ENCODE data around the gene HIC2.
"Not testable (repeated sequence)": the region's sequence is repeated elsewhere in the genome, so short reads cannot be mapped to it uniquely, and the experiment has no call there.

Gene HIC2

DNA sequence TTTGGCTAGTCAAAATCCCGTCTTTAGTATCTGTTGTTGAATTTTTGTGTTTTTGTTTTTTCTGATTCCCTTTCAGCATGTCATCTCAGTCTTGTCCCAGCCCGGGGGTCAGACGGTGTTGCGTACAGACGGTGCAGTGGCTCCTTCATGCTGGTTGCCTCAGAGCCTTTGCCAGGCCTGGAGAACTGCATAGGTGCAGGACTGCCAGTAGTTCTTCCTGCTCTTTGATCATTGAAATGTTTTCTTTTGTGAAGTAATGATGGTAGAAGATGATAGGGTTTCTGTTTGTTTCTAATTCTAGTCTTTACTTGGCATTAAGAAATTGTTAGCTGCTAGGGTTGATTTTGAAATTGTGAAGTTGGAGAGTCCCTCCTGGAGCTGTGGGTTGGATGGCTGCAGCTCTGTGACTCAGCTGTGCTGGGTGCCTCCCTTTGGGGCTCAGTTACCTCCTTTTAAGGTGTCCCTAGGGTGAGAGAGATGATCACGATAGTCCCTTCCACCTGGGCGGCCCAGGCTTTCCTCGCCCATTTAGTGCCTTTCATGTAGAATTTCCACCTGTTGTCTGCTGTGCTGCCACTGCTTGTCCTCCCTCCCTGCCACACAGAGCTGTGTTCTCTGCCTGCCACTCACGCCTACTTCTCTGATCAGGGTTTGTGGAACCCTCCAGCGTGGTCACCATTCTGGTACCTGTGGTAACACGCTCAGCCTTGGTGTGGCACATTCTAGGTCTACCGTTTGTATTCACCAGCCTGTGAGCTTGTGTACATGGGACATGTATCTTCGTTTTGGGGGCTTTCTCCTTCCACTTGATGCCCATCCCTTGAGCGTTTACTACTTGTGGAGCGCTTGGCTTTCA is 17.4 kb downstream of the HIC2 start:
- in situ Hi-C loops (cut with MboI; ENCODE audit: low sequenced_read_pairs), result not testable (repeated sequence)

GRCh38 chr22:21435998-21436810 is 19.0 kb downstream of the HIC2 start:
- in situ Hi-C loops (cut with MboI; ENCODE audit: low sequenced_read_pairs), result not testable (repeated sequence)

- in situ Hi-C loops (cut with MboI; ENCODE audit: low sequenced_read_pairs), result not testable (repeated sequence)
Observed at GRCh38 chr22:21438013-21438412, 20.8 kb downstream of the HIC2 start.

- in situ Hi-C loops (cut with MboI; ENCODE audit: low sequenced_read_pairs), result not testable (repeated sequence)
Observed at GRCh38 chr22:21440018-21440636, 23.0 kb downstream of the HIC2 start.

- in situ Hi-C loops (cut with MboI; ENCODE audit: low sequenced_read_pairs), result not testable (repeated sequence)
Observed at GRCh38 chr22:21440676-21441075, 23.5 kb downstream of the HIC2 start.

- in situ Hi-C loops (cut with MboI; ENCODE audit: low sequenced_read_pairs), result not testable (repeated sequence)
Observed at GRCh38 chr22:21441170-21441569, 24.0 kb downstream of the HIC2 start.

- in situ Hi-C loops (cut with MboI; ENCODE audit: low sequenced_read_pairs), result not testable (repeated sequence)
Observed at GRCh38 chr22:21442123-21442522, 25.0 kb downstream of the HIC2 start.

DNA sequence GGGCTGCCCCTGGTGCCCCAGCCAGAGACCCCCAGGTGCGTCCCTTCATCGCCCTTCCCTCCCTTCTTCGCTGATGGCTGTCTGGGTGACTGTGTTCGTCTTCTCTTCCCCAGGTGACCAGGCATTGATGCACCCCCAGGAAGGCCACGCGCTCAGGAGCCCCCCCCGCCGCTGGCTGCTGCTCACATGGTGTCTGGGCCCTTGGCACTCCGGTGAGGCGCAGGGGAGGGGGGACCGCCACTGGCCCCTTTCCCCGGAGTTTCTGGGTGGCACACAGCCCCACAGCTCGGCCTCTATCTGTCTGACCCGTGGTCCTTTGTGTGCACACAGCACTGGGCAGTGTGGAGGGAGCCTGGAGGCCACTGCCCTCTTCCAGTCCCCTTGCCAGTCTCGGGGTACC is 25.5 kb downstream of the HIC2 start:
- in situ Hi-C loops (cut with MboI; ENCODE audit: low sequenced_read_pairs), result not testable (repeated sequence)

GRCh38 chr22:21443057-21443734 is 26.0 kb downstream of the HIC2 start:
- in situ Hi-C loops (cut with MboI; ENCODE audit: low sequenced_read_pairs), result no loop called here

GRCh38 chr22:21443735-21444421 is 26.7 kb downstream of the HIC2 start:
- in situ Hi-C loops (cut with MboI; ENCODE audit: low sequenced_read_pairs), result no loop called here

DNA sequence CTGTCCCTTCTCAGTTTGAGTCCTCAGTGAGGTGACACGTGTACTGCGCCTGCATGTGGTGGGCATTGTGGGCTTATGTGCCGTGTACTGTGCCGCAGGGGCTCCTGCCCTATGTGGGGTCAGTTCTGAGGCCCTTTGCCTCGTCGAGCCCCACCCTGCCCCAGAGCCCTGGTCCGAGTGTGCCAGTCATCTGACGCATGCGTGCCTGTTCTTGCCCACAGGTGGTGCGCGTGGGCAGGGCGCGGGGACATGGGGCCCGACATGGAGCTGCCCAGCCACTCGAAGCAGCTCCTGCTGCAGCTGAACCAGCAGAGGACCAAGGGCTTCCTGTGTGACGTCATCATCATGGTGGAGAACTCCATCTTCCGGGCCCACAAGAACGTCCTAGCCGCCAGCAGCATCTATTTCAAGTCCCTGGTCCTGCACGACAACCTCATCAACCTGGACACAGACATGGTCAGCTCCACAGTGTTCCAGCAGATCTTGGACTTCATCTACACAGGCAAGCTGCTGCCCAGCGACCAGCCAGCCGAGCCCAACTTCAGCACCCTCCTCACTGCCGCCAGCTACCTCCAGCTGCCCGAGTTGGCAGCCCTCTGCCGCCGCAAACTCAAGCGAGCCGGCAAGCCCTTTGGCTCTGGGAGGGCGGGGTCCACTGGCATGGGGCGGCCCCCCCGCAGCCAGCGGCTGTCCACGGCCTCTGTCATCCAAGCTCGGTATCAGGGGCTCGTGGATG is 27.7 kb downstream of the HIC2 start:
- in situ Hi-C loops (cut with MboI; ENCODE audit: low sequenced_read_pairs), result no loop called here

GRCh38 chr22:21445437-21446127 is 28.4 kb downstream of the HIC2 start:
- in situ Hi-C loops (cut with MboI; ENCODE audit: low sequenced_read_pairs), result no loop called here

GRCh38 chr22:21446128-21446826 is 29.1 kb downstream of the HIC2 start:
- in situ Hi-C loops (cut with MboI; ENCODE audit: low sequenced_read_pairs), result no loop called here

- in situ Hi-C loops (cut with MboI; ENCODE audit: low sequenced_read_pairs), result no loop called here
Observed at GRCh38 chr22:21446827-21447690, 29.9 kb downstream of the HIC2 start.

DNA sequence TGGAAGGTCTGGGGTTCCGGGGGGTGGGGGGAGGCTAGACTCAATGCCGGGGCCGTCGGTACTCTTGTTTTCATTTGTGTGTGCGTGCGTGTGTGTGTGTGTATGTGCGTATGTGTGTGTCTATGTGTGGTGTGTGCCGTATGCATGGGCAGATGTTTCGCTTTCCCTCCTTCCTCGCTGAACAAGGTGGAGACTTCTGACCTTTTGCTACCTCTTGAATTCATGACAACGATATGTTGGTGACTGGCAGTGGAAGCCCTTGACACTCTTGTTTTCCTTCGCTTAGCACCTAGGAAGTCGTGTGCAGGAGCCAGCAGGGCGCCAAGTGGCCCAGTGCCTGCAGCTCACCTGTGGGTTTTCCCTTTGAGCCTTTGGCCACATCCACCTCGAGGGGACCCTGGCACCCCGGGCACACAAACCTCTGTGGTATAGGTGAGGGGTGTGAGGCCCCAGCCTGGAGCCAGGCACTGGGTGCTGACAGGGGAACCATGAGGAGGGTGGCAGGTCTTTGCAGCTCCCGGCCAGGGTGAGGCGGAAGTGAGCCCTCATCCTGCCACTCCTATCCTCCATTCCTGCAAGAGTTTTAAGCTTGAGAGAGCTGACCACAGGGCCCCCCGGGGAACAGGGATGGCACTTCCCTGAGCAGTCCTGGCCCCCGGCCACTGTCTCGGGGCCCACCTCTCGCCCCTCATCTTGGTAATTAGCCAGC is 30.7 kb downstream of the HIC2 start:
- in situ Hi-C loops (cut with MboI; ENCODE audit: low sequenced_read_pairs), result no loop called here

GRCh38 chr22:21448627-21449416 is 31.7 kb downstream of the HIC2 start:
- in situ Hi-C loops (cut with MboI; ENCODE audit: low sequenced_read_pairs), result no loop called here

Data from HL-60/S4 treated with phorbol 12-myristate 13-acetate at 8.2 ng/mL for 4 days and 3 days (cell line).